ENCODE data around the gene LRFN3.
"Not testable (repeated sequence)": the region's sequence is repeated elsewhere in the genome, so short reads cannot be mapped to it uniquely, and the experiment has no call there.

Gene LRFN3

DNA sequence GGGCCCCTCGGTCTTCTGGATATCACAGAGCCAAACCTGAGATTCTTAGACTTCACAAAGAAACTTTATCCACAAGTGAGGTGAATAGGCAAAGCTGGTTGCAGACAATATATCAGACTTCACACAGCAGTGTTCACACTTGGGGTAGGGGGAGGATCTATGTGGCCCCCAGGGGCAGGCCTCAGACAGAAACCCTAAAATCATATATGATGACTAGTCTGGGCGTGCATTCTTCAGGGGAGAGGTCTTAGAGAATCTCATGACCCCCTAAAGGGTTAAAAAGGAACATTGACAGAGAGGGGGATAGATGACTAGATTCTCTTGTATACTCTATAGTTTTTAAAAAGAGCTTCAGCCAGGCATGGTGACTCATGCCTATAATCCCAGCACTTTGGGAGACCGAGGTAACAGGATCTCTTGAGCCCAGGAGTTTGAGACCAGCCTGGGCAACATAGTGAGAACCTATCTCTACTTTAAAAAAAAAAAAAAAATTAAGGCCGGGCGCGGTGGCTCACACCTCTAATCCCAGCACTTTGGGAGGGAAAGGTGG is 30.9 kb upstream of the LRFN3 start:
- DNase-seq, result no peak

DNA sequence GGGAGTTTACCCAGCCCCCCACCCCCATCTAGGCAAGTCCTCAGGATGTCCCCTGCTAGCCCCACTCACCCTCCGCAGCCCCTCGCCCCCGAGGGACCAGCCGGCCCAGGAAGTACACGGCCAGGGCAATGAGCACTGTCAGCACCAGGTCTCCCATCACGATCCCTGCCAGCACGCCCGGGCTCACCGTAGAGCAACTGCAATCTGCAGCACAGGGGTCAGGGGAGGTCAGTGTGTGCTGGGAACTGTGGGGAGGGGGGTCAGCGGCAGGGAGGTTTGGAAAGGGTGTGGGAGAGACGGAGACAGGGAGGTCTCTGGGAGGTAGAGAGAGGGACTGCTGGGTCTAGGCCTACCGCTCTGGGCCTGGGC is 28.8 kb upstream of the LRFN3 start:
- no peak for DNase-seq

DNA sequence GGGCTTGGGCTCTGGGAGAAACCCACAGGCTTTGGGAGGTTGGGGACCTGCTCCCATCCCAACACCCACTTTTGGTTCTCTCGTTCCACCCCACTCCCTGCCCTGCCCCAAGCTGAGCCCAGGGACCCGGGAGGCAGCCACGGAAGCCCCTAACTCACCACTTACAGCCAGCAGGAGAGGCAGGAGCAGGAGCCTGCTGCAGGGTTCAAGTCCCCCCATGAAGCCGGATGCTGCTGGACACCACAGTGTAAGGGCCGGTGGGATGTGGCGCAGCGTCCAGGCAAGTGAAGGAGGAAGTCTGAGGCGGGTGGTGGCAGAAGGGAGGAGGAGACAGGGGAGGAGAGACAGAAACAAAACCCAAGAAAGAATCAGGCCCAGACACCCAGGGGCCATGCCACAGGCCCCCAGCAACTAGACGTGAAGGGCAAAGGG is 28.1 kb upstream of the LRFN3 start, which contains the start of gene TYROBP:
TSS of gene TYROBP (minus strand) at position 286 of the 432 bp plus-strand sequence. CDS start at position 219, 67 bp downstream.
- no peak for DNase-seq

DNA sequence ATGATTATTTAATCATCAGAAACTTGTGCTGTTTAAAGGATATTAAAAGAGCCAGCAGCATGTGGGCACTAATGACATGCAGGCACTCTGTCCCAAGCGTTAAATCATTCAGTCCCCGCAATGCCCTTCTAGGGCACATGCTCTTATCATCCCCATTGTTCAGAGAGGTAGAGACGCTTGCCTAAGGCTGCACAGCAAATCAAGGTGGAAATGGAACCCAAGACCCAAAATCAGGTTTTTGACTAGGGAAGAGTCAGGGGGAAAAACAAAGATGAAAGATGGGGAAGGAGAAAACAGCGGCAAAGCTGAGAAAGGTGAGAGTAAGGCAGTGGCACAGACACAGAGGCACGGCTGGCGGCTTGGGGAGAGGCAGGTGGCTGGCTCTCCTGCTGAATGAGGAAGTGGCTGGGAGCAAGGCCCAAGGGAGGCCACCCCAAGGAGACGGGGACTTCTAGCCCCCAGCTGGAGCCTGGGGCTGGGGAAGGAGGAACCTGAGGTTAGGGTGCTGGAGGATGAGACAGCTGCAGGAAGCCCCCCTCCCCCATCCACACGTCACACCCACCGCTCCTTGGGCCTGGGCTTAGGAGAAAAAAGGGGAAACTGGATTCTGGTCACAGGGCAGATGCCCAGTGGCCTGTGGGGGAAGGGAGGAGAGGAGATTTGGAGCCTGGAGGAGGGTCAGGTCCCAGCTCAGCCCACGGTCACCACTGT is 27.0 kb upstream of the LRFN3 start:
- no peak for DNase-seq

DNA sequence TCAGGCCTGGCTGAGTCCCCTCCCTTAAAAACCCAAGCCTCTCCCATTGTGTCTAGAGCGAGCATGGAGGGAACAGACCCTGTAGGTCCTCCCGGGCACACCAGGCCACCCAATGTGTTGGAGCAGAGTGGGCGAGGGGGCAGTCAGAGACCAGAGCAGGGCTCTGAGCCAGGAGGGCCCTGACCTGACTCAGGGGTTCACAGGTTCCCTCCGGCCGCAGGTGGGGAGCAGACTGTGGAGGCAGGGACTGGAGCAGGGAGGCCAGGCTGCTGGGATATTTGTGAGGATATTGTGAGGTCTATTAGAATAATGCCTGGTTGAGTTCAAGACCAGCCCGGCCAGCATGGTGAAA is 26.5 kb upstream of the LRFN3 start:
- DNase-seq, result no peak

DNA sequence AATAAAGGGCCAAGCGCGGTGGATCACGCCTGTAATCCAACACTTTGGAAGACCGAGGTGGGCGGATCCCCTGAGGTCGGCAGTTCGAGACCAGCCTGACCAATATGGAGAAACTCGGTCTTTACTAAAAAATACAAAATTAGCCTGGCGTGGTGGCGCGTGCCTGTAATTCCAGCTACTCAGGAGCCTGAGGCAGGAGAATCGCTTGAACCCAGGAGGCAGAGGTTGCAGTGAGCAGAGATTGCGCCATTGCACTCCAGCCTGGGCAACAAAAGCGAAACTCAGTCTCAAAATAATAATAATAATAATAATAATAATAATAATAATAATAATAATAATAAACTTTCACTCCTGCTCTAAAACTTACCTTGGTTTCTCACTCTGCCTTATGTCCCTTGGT is 25.8 kb upstream of the LRFN3 start:
- DNase-seq, result not testable (repeated sequence)

DNA sequence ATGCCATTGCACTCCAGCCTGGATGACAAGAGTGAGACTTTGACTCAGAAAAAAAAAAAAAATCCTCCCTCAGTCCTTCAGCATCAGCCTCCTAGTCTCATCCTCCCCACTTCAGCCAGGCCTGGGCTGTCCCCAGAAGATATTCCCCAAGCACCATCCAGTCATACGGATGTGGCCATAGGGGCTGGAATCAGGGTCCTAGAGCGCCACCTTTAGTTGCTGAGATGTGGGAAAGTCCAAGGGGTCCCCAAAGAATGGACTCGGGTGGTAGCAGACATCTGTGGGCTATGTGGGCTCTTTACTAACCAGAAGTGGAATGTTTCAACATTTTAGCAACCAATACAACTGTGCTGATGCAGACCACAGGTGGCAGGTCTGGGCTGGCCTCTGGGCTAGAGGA is 25.0 kb upstream of the LRFN3 start:
- DNase-seq, result no peak

DNA sequence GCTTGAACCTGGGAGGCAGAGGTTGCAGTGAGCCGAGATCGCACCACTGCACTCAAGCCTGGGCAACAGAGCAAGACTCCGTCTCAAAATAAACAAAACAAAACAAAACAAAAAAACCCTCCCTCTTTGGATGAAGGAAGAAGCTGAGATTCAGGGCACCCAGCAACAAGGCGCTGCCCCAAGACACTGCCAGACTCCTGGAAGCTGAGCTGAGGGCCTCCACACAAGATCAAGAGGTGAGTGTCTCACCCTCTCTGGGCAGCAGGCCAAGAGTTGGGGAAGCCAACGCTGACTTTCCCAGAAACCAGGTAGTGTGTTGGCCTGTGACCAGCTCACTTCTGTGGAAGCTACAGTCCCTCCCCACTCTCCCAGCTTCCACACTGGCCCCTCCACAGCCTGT is 24.4 kb upstream of the LRFN3 start:
- DNase-seq, result peak; percentile 23

DNA sequence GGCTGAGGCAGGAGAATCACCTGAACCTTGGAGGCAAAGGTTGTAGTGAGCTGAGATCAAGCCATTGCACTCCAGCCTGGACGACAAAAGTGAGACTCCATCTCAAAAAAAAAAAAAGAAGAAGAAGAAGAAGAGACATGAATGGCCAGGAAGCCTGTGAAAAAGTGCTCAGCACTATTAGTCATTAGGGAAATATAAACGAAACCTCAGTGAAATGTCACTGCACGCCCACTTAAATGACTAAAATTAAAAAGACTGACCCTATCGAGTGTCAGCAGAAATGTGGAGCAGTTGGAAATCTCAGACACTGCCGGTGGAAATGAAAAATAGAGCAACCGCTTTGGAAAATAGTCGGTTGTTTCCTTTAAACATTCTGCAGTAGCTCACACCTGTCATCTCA is 22.6 kb upstream of the LRFN3 start:
- DNase-seq, result no peak

DNA sequence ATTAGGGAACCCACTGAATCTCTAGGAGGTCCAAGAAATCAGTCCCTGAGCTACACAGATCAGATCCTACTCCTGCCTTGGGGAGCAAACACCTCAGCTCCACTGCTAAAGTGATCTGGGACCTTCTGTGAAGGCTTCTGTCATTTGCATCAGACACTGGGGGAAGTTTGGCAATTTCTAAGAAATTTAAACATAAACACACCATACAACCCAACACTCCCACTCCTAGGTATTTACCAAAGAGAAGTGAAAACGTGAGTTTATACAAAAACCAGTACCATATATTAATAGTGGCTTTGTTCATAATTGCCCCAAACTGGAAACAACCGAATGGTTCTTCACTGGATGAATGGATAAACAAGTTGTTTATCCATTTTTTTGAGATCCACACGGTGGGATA is 20.7 kb upstream of the LRFN3 start:
- DNase-seq, result no peak

DNA sequence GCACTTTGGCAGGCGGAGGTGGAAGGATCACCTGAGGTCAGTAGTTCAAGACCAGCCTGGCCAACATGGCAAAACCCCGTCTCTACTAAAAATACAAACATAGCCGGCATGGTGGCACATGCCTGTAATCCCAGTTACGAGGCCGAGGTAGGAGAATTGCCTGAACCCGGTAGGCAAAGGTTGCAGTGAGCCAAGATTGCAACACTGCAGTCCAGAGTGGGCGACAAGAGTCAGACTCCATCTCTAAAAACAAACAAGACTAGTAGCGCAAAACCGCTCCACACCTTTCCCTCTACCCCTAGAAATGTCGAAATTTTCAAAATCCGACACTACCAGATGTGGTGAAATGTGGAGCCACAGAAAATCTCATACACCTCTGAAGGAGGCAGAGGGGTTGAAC is 16.9 kb upstream of the LRFN3 start:
- no peak for DNase-seq

DNA sequence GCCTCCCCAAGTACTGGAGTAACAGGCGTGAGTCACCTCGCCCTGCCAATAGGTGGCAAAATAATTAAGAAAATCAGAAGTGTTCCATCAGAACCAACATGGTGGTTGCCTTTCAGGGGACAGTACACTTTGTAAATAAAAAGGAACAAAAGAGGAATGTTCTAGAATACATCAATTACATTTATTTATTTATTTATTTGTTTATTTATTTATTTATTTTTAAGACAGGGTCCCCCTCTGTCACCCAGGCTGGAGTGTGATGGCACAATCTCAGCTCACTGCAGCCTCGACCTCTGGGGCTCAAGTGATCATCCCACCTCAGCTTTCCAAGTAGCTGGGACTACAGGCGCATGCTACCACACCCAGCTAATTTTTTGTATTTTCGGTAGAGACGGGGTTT is 15.2 kb upstream of the LRFN3 start:
- no peak for DNase-seq

DNA sequence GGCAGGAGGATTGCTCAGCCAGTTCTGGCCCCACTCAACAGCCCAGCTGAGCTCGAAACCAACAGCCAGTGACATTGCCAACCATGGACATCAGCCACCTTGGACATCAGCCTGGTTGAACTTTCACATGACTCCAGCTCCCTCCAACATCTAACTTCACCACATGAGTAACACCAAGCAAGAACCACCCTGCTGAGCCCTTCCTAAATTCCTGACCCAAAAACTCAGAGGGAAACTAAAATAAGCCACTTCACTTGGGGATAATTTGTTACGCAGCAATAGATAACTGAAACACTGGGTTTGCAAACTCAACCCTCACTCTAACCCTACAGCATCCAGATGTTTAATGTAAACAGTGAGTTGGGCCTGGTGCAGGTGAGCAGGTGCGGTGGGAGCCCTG is 10.7 kb upstream of the LRFN3 start:
- no peak for DNase-seq

DNA sequence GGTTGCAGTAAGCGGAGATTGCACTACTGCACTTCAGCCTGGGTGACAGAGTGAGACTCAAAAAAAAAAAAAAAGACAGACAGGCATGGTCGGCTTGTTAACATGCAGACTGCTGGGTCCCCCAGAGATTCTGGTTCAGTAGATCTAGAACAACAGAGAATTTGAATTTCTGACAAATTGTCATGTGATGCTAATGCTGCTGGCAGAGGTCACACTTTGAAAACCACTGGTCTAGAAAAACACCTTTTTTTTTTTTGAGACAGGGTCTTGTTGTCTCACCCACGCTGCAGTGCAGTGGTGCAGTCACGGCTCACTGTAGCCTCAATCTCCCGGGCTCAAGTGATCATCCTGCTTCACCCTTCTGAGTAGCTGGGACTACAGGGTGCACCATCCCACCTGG is 7.7 kb upstream of the LRFN3 start:
- no peak for DNase-seq

DNA sequence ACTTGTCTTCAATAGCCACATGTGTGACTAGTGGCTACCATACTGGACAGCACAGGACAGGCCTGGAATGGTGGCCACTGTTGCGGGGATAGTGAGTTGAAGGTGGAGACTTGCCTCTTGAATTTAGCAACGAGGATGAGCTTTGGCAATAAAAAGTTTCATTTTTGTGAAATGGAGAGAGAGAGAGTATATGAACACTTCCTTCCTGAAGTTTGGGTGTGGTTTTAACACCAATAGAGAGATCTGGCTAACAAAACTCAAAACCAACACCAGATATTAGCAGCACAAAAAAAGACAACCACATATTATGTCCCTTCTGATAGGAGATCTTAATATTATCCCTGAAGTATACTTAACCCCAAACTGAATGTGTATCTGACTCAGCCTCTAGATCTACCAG is 6.3 kb upstream of the LRFN3 start:
- DNase-seq, result no peak

DNA sequence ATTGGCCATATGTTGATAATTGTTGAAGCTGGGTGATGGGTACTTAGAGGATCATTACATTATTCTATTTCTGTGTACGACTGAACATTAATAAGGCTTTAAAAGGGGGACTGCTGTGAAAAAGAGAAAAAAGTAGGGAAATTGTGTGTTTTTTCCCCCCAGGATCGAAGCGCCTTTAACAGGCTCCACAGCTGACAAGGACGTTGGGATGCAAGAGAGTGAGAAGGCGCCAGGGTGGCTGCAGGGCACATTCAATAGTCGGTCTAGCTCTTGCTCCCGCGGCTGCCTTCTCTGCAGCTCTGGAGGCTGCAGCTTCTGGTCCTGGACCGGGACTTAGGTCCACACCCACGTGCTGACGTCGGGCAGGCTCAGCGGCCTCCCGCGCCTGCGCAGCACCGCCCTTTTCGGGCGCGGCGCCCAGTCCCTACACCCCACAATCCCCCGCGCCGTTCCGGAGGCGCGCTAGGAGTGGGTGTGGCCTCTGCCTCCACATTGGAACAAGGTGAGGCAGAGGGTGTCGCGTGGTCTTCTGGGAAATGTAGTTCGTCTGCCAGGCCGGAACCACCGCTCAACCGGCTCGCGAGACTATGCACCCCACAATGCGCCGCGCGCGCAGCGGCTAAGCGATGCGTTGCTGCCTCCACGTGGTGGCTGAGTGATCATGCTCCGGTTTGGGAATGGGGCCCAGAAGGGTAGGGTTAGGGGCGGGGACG is 4.9 kb upstream of the LRFN3 start:
- peak; percentile 99 for DNase-seq

DNA sequence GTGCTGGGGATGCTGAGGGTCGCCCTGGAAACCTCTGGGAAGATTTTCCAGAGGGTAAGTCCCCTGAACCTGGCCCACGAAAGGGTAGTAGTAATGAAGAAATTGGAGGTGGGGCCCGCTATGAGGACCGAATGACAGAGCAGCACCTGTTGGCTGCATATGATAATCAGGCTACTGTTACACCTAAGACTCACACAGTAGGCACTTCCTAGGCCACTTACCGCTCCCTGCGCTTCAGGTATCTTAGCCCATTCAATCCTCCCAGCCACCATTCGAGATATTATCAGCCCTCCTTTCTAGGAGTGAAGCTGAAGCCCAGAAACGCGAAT is 4.3 kb upstream of the LRFN3 start:
- DNase-seq, result no peak

DNA sequence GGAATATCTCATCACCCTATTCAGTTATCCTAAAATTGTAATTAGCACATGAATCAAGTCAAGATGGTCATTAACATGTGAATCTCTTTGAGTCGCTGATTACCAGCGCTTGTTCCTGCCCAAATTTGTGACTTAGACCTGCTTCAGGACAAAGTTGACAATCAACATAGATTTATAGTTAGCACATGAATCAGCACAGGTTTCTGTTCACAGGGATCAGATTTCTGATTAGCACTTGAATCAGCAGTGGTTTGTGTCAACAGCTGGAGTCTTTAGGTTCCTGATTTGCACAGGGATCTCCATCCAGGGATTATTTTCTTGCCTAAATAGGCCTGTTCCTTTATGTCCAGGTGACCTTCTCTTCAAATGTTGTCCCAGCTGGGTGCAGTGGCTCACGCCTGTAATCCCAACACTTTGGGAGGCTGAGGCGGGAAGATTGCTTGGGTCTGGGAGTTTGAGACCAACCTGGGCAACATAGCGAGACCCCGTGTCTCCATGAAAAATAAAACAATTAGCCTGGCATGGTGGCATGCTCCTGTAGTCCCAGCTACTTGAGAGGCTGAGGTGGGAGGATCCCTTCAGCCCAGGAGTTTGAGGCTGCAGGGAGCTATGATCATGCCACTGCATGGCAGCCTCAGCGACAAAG is 3.8 kb upstream of the LRFN3 start:
- no peak for DNase-seq

DNA sequence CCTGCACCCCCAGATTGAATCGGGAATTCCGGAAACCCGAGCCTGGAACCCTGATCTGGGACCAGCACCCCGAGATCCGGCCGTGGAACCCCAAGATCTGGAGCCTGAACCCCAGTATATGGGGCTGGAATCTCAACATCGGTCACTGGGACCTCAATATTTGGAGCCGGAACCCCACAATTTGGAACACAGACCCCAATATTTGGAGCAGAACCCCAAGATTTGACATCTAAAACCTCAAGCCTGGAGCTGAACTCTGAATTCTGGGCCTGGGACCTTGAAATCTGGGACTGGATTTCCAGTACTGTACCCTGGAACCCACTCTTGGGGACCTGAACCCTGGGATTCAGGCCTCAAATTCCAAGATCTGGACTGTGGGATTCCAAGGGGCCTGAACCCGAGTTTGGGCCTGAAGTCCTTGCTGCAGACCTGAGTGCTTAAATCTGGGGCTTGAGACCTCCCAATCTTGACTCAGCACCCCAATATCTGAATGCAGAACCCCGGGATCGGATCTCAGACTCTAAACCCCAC is 629 bp downstream of the LRFN3 start:
- DNase-seq, result no peak

DNA sequence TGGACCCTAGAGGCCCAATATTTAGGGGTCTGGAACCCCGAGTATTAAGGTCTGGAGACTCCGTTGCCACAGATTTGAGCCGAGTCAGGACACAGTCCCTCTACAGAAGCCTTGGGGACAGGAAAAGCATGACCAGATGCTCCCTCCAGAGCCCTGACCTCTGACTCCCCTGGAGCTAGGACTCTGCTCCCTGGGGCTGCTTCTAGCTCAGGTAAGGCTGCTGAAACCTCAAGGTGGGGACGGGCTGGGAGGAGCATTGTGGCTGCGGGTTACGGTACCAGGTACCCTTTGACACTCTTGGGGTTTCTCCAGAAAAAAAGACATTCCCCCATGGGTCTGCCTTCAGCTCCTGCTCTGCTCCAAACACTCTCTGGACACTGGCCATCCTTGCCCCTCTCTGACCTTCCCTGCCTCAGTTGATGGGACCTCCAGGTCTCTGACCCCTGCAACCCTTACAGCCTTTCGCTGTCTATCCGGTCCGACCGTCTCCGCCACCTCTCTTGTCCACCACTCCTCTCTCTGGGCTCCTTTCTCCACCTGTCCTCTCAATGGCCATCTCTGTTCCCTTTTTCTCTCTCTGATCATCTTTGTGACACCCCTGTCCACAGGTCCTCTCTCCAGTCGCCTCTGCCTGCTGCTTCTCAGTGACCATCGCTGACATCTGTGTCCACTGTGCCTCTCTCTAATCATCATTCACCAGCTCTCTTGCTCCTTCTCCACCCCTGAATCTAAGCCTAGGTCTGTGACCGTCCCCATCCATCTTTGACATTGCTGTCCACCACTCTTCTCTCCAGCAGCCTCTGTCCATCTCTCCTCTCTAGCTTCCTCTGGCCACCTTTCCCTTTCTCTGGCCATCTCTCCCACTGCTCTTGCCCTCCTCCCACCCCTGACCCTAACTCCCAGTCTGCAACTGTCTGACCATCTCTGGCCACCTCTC is 1.4 kb downstream of the LRFN3 start:
- no peak for DNase-seq

DNA sequence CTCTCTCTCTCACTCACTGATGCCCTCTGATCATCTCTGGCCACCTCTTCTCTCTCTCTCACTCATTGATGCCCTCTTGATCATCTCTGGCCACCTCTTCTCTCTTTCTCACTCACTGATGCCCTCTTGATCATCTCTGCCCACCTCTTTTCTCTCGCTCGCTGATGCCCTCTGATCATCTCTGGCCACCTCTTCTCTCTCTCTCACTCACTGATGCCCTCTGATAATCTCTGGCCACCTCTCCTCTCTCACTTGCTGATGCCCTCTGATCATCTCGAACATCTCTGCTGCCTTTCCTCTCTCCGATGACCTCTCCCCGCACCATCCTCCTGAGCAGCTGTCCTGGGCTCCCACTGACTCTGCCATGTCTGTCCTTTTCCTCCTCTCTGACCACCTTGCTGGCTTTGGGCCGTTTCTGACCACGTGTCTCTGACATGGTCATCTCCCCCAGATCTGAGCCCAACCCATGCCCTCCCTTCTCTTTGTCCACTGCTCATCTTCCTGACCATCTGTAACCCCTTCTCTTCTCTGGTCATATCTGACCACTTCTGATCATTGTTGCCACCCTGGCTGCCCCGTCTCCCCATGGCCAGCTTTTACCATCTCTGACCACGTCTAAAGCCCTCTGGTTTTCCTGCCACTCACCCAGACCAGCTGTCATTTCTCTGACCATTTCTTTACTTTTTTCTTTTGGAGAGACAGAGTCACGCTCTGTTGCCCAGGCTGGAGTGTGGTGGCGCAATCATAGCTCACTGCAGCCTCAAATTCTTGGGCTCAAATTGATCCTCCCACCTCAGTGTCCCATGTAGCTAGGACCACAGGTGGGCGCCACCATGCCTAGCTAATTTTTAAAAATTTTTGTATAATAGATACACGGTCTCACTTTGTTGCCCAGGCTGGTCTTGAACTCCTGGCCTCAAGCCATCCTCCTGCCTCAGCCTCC is 2.4 kb downstream of the LRFN3 start:
- no peak for DNase-seq
